ENCODE results near the gene NDN. TPM values are rescaled to one million over a fixed set of nuclear protein-coding genes. Genes with fewer than 3 reads are reported as not detected.

NDN gene
- total RNA-seq, 1 experiment from 2014 or later = not detected

GRCh38 chr15:23708332-23708731, 21.2 kb upstream of the NDN start:
- TF ChIP-seq CTCF (conservative IDR thresholded peaks at IDR 0.05) = no peak
- TF ChIP-seq EZH2 (IDR thresholded peaks at IDR 0.05; ENCODE audit: low read depth) = no peak
- Histone ChIP-seq H3K4me1 (replicated peaks; ENCODE audit: insufficient read depth) (no peaks in the 10 kb centered on the region), H3K4me3 (no peak overlapping the region), H3K27ac (no peak overlapping the region), H3F3A (ENCODE audit: insufficient read depth, low read depth) (no peaks in the 10 kb centered on the region), H3K79me2 (ENCODE audit: low read depth) (no peaks in the 10 kb centered on the region), H4K20me1 (ENCODE audit: insufficient read depth) (no peaks in the 10 kb centered on the region), H3K9me3 (ENCODE audit: insufficient read depth, low read depth) (no peaks in the 10 kb centered on the region), H3K36me3 (ENCODE audit: low read depth) (no peaks in the 10 kb centered on the region), H3K9me2 (ENCODE audit: insufficient read depth) (no peaks in the 10 kb centered on the region), H2AFZ (no peak overlapping the region), H3K27me3 (ENCODE audit: insufficient read depth, low read depth) (no peaks in the 10 kb centered on the region; the same call in 1 of the 2 replicates), H3K4me2 (no peak overlapping the region)
- ChIA-PET POLR2A (ENCODE audit: unreplicated experiment) (no interaction called here), CTCF (no interaction called here)
- intact Hi-C loops (cut with micrococcal nuclease; ENCODE audit: unreplicated experiment) = no loop called here
- BruUV-seq (replicated peaks) = no TSS peak
- no peak for DNase-seq

- Histone ChIP-seq H3K4me1 (replicated peaks; ENCODE audit: insufficient read depth) (no peaks in the 10 kb centered on the region), H3K4me2 (no peak overlapping the region), H3K27ac (no peak overlapping the region), H3K9me2 (ENCODE audit: insufficient read depth) (no peaks in the 10 kb centered on the region), H3F3A (ENCODE audit: insufficient read depth, low read depth) (no peaks in the 10 kb centered on the region), H2AFZ (no peak overlapping the region), H3K27me3 (ENCODE audit: insufficient read depth, low read depth) (peaks cover 8% of the 10 kb centered on the region; the same call in 1 of the 2 replicates), H4K20me1 (ENCODE audit: insufficient read depth) (no peaks in the 10 kb centered on the region), H3K9me3 (ENCODE audit: insufficient read depth, low read depth) (no peaks in the 10 kb centered on the region), H3K36me3 (ENCODE audit: low read depth) (no peaks in the 10 kb centered on the region), H3K4me3 (no peak overlapping the region), H3K79me2 (ENCODE audit: low read depth) (no peaks in the 10 kb centered on the region)
- no peak for TF ChIP-seq EZH2 (IDR thresholded peaks at IDR 0.05; ENCODE audit: low read depth)
- no peak for TF ChIP-seq CTCF (conservative IDR thresholded peaks at IDR 0.05)
- DNase-seq = no peak
- CTCF ChIA-PET = no interaction called here
- intact Hi-C loops (cut with micrococcal nuclease; ENCODE audit: unreplicated experiment) = no loop called here
- BruUV-seq (replicated peaks) = no TSS peak
- POLR2A ChIA-PET (ENCODE audit: unreplicated experiment) = no interaction called here
These were observed 8.2 kb upstream of the NDN start for GRCh38 chr15:23695282-23695681.

GRCh38 chr15:23694592-23694991, 7.5 kb upstream of the NDN start:
- H3K9me3 ChIP-seq (ENCODE audit: insufficient read depth, low read depth) = no peaks in the 10 kb centered on the region
- TF ChIP-seq CTCF (conservative IDR thresholded peaks at IDR 0.05) (no peak), EZH2 (IDR thresholded peaks at IDR 0.05; ENCODE audit: low read depth) (no peak)

More at GRCh38 chr15:23694592-23694991, 7.5 kb upstream of the NDN start:
- no peak overlapping the region for H3K4me2 ChIP-seq
- H3K79me2 ChIP-seq (ENCODE audit: low read depth) = no peaks in the 10 kb centered on the region
- no peaks in the 10 kb centered on the region for H4K20me1 ChIP-seq (ENCODE audit: insufficient read depth)
- no peak for DNase-seq
- H3K4me3 ChIP-seq = no peak overlapping the region
- no peaks in the 10 kb centered on the region for H3F3A ChIP-seq (ENCODE audit: insufficient read depth, low read depth)
- no peaks in the 10 kb centered on the region for H3K4me1 ChIP-seq (replicated peaks; ENCODE audit: insufficient read depth)
- no peak overlapping the region for H3K27ac ChIP-seq
- POLR2A ChIA-PET (ENCODE audit: unreplicated experiment) = no interaction called here
- BruUV-seq (replicated peaks) = no TSS peak
- no peaks in the 10 kb centered on the region for H3K9me2 ChIP-seq (ENCODE audit: insufficient read depth)
- H2AFZ ChIP-seq = no peak overlapping the region
- H3K27me3 ChIP-seq (ENCODE audit: insufficient read depth, low read depth) = peaks cover 8% of the 10 kb centered on the region; the same call in 1 of the 2 replicates
- intact Hi-C loops (cut with micrococcal nuclease; ENCODE audit: unreplicated experiment) = no loop called here
- CTCF ChIA-PET = no interaction called here
- no peaks in the 10 kb centered on the region for H3K36me3 ChIP-seq (ENCODE audit: low read depth)
